Suprapubic skin (tissue), 4 donors: ENCODE measurements around the gene ZCCHC17. TPM values are rescaled to one million over a fixed set of nuclear protein-coding genes. Genes with fewer than 3 reads are reported as not detected.
"Not testable (repeated sequence)": the region's sequence is repeated elsewhere in the genome, so short reads cannot be mapped to it uniquely, and the experiment has no call there.

Experiments
- DNase-seq, 2 donors: peaks; one replicate each; pipeline ENCODE4 v3.0.0-alpha.2; 2019; ENCODE audit warnings: low spot score in 2 of 2
- H3K27ac ChIP-seq: fragments of 200-600 bp; sonication (generic); one replicate; pipeline ENCODE4 v1.5.1; 2019
- H3K27me3 ChIP-seq: fragments of 200-600 bp; sonication (generic); one replicate; pipeline ENCODE4 v1.5.1; 2019
- H3K36me3 ChIP-seq: fragments of 200-600 bp; sonication (generic); one replicate; pipeline ENCODE4 v1.5.1; 2019
- H3K4me1 ChIP-seq: fragments of 200-600 bp; sonication (generic); one replicate; pipeline ENCODE4 v1.5.1; 2019
- H3K4me3 ChIP-seq: fragments of 200-600 bp; sonication (generic); one replicate; pipeline ENCODE4 v1.5.1; 2019; ENCODE audit warnings: mild to moderate bottlenecking
- H3K9me3 ChIP-seq: fragments of 200-600 bp; sonication (generic); one replicate; pipeline ENCODE4 v1.5.1; 2019
- CTCF ChIP-seq, 2 donors: fragments of 200-600 bp in 1 of 2; fragments of 450-650 bp in 1 of 2; sonication (generic) in 1 of 2; IDR thresholded peaks; one replicate each; pipeline ENCODE4 v1.5.1; 2016 to 2019; ENCODE audit warnings: antibody characterized with exemption in 2 of 2, mild to moderate bottlenecking in 1 of 2, moderate library complexity in 1 of 2
- EP300 ChIP-seq: sonication (generic); formaldehyde crosslinking; IDR thresholded peaks from one replicate; pipeline ENCODE4 v1.6.1; 2017; ENCODE audit warnings: antibody characterized with exemption
- POLR2A ChIP-seq, 2 donors: fragments of 450-650 bp; IDR thresholded peaks; one replicate each; pipeline ENCODE4 v1.6.1; 2017; ENCODE audit warnings: antibody characterized with exemption in 2 of 2, mild to moderate bottlenecking in 2 of 2, moderate library complexity in 2 of 2
- POLR2AphosphoS5 ChIP-seq, 3 donors: sonication (generic); formaldehyde crosslinking; IDR thresholded peaks; one replicate each; pipeline ENCODE4 v1.6.1; 2017; ENCODE audit warnings: antibody characterized with exemption in 3 of 3
- WGBS: methylation state at CpG from one replicate; pipeline ENCODE4 v1.1.5; 2018; 5-methylcytosine and 5-hydroxymethylcytosine counted together
- total RNA-seq, 4 donors: library from RNA; depleted of rRNA; stranded (reverse); fragments of >200 nt; gene quantifications; one replicate each; pipeline ENCODE4 v1.1.0, GENCODE V29; 2016

The ZCCHC17 gene
- total RNA-seq, 4 donors from 2014 or later = 17.9 to 26.3 (median 23.1) TPM

- 85% methylated on average over 3 of the region's 3 CpGs for WGBS
- Histone ChIP-seq H3K4me3 (no peak overlapping the region), H3K4me1 (no peaks in the 10 kb centered on the region), H3K36me3 (no peaks in the 10 kb centered on the region), H3K27me3 (no peaks in the 10 kb centered on the region), H3K27ac (no peak overlapping the region), H3K9me3 (no peaks in the 10 kb centered on the region)
- no peak for TF ChIP-seq POLR2A (IDR thresholded peaks at IDR 0.05)
- no peak for TF ChIP-seq CTCF (IDR thresholded peaks at IDR 0.05)
- TF ChIP-seq EP300 = no peak
- TF ChIP-seq POLR2AphosphoS5 (IDR thresholded peaks at IDR 0.05) = no peak
- DNase-seq = no peak
These were observed 85.7 kb downstream of the ZCCHC17 start for GRCh38 chr1:31382379-31382989.

- H3K4me1 ChIP-seq = no peaks in the 10 kb centered on the region
- H3K27me3 ChIP-seq = no peaks in the 10 kb centered on the region
- H3K36me3 ChIP-seq = no peaks in the 10 kb centered on the region
- H3K4me3 ChIP-seq = no peak overlapping the region
- H3K27ac ChIP-seq = no peak overlapping the region
- 42% methylated on average over 1 of the region's 1 CpG for WGBS
- no peak for TF ChIP-seq POLR2AphosphoS5 (IDR thresholded peaks at IDR 0.05)
- no peak for TF ChIP-seq CTCF (IDR thresholded peaks at IDR 0.05)
- TF ChIP-seq POLR2A (IDR thresholded peaks at IDR 0.05) = no peak
- TF ChIP-seq EP300 = no peak
- no peak for DNase-seq
- no peaks in the 10 kb centered on the region for H3K9me3 ChIP-seq
These were observed 87.1 kb downstream of the ZCCHC17 start for GRCh38 chr1:31383967-31384366.

- not testable (repeated sequence) for H3K27ac ChIP-seq, H3K4me3 ChIP-seq, H3K36me3 ChIP-seq, H3K9me3 ChIP-seq, DNase-seq, H3K27me3 ChIP-seq
- peaks cover 10% of the 10 kb centered on the region for H3K4me1 ChIP-seq
- WGBS = 61% methylated on average over 8 of the region's 8 CpGs
These were observed 89.9 kb downstream of the ZCCHC17 start for GRCh38 chr1:31386576-31387243.

- 53% methylated on average over 10 of the region's 10 CpGs for WGBS
- TF ChIP-seq POLR2A (IDR thresholded peaks at IDR 0.05) (no peak), CTCF (IDR thresholded peaks at IDR 0.05) (no peak), POLR2AphosphoS5 (IDR thresholded peaks at IDR 0.05) (no peak), EP300 (no peak)
- DNase-seq = no peak
- Histone ChIP-seq H3K9me3 (no peaks in the 10 kb centered on the region), H3K27ac (no peak overlapping the region), H3K36me3 (no peaks in the 10 kb centered on the region), H3K4me3 (no peak overlapping the region), H3K27me3 (no peaks in the 10 kb centered on the region), H3K4me1 (peaks cover 10% of the 10 kb centered on the region)
These were observed 90.8 kb downstream of the ZCCHC17 start for GRCh38 chr1:31387612-31388011.

- H3K9me3 ChIP-seq = no peaks in the 10 kb centered on the region
- TF ChIP-seq POLR2A (IDR thresholded peaks at IDR 0.05) = no peak
- TF ChIP-seq EP300 = no peak
- TF ChIP-seq POLR2AphosphoS5 (IDR thresholded peaks at IDR 0.05) = no peak
- no peak for TF ChIP-seq CTCF (IDR thresholded peaks at IDR 0.05)
- WGBS = 89% methylated on average over 7 of the region's 7 CpGs
- peaks cover 15% of the 10 kb centered on the region for H3K4me1 ChIP-seq
- no peak overlapping the region for H3K4me3 ChIP-seq
- H3K27me3 ChIP-seq = no peaks in the 10 kb centered on the region
- no peak overlapping the region for H3K27ac ChIP-seq
- no peak for DNase-seq
- no peaks in the 10 kb centered on the region for H3K36me3 ChIP-seq
These were observed 92.8 kb downstream of the ZCCHC17 start for GRCh38 chr1:31389616-31390015.
